ENCODE results near the gene LIN7C. TPM values are rescaled to one million over a fixed set of nuclear protein-coding genes. Genes with fewer than 3 reads are reported as not detected.
A peak's percentile ranks its signal among the peaks of the same experiment; 100 is the strongest.
"Not testable (repeated sequence)": the region's sequence is repeated elsewhere in the genome, so short reads cannot be mapped to it uniquely, and the experiment has no call there.

Gene LIN7C
- polyA plus RNA-seq, 4 donors: 7.3 to 29.1 (median 11.3) TPM

DNA sequence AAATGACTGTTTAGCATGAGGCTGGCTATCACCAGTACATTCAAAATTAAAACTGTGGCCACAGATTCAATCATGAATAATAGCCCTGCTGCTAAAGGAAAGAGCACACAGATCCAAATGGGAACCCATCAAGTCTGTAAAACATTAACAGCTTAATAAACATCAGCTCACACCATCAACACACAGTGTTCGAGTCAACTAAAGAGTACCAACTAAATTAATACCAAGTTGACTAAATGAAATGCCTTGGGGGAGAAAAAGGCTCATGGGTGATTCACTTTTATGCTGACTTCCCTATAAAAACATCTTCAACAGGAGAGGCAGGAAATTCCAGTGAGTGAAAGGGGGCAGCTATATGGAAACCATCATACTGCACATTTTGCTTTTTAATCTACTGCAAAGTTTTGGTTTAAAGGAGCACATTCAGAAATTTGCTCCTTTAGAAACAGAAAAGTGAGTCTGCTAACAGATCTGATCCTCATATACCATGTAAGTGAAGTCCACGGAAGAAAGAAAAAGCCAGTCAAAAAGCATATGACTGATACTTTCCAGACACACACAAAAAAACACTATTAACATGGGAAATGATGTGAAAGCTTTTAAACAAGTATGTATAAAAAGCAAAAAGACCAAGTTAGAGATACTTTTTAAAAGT lies 50.3 kb downstream of the LIN7C start:
- H3K27ac ChIP-seq (ENCODE audit: low read depth in 1 of 3, low read length in 2 of 3): no peak overlapping the region
- no peaks in the 10 kb centered on the region for H3K27me3 ChIP-seq (ENCODE audit: control insufficient read depth in 3 of 3, insufficient read depth in 3 of 3, low read length in 3 of 3)
- H3K4me3 ChIP-seq (ENCODE audit: low read depth in 1 of 3, low read length in 3 of 3): no peak overlapping the region
- FAIRE-seq: no peak
- H3K4me1 ChIP-seq (ENCODE audit: control insufficient read depth in 3 of 3, insufficient read depth in 2 of 3, low read depth in 1 of 3, low read length in 2 of 3): peaks cover 0 to 20% (median 3%) of the 10 kb centered on the region in 3 donors
- 16 to 49% (median 48%) methylated on average over 2 of the region's 2 CpGs for WGBS, 3 donors
- peak; percentile 38 to 39 for DNase-seq
- H3K9me3 ChIP-seq (ENCODE audit: control insufficient read depth in 2 of 2, insufficient read depth in 1 of 2, low read depth in 1 of 2, low read length in 1 of 2): no peaks in the 10 kb centered on the region
- H3K36me3 ChIP-seq (ENCODE audit: control insufficient read depth in 3 of 3, insufficient read depth in 2 of 3, low read depth in 1 of 3, low read length in 3 of 3): peaks cover 0 to 3% (median 0%) of the 10 kb centered on the region in 3 donors

DNA sequence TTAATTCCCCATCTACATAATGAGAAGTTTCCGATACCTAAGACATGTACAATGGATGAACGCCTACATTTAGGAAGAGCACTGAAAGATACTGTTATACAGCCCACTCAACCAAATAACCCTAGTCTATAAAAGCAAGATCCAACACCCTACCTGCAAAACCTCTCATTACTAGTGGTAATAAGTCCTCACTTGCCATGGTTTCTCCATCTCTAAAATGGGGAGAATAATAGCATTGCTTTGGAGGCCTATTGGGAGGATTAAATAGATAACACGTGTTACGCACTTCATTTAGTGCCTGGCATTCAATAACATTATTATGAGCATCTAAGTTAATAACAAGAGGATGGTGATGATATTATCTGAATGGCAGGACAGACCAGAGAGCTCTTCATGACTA lies 50.9 kb downstream of the LIN7C start:
- WGBS, 3 donors: 68 to 85% (median 82%) methylated on average over 4 of the region's 4 CpGs
- peaks cover 0 to 22% (median 3%) of the 10 kb centered on the region in 3 donors for H3K4me1 ChIP-seq (ENCODE audit: control insufficient read depth in 3 of 3, insufficient read depth in 2 of 3, low read depth in 1 of 3, low read length in 2 of 3)
- peaks cover 0 to 3% (median 0%) of the 10 kb centered on the region in 3 donors for H3K36me3 ChIP-seq (ENCODE audit: control insufficient read depth in 3 of 3, insufficient read depth in 2 of 3, low read depth in 1 of 3, low read length in 3 of 3)
- no peaks in the 10 kb centered on the region for H3K9me3 ChIP-seq (ENCODE audit: control insufficient read depth in 2 of 2, insufficient read depth in 1 of 2, low read depth in 1 of 2, low read length in 1 of 2)
- no peak for FAIRE-seq
- H3K4me3 ChIP-seq (ENCODE audit: low read depth in 1 of 3, low read length in 3 of 3): no peak overlapping the region
- H3K27me3 ChIP-seq (ENCODE audit: control insufficient read depth in 3 of 3, insufficient read depth in 3 of 3, low read length in 3 of 3): no peaks in the 10 kb centered on the region
- H3K27ac ChIP-seq (ENCODE audit: low read depth in 1 of 3, low read length in 2 of 3): no peak overlapping the region
- DNase-seq: no peak

DNA sequence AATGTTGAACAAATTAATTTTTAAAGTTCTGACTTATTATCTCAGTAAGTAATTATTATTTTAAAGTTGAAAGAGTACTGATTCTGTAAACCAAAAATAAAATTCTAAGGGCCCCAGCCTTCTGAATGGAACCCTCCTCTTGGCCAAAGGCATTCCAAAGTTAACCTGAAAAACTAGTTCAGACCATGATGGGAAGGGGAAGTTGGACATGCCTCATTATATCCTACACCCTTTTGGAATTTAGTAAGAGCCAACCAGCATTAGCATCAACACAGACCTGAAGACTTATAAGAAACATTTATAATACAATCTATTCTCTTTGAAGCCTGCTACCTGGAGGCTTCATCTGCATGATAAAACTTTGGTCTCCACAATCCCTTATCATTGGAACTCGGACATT lies 52.9 kb downstream of the LIN7C start:
- no peak for FAIRE-seq
- Histone ChIP-seq H3K4me1 (ENCODE audit: control insufficient read depth in 3 of 3, insufficient read depth in 2 of 3, low read depth in 1 of 3, low read length in 2 of 3) (peaks cover 0 to 22% (median 8%) of the 10 kb centered on the region in 3 donors), H3K27me3 (ENCODE audit: control insufficient read depth in 3 of 3, insufficient read depth in 3 of 3, low read length in 3 of 3) (no peaks in the 10 kb centered on the region), H3K36me3 (ENCODE audit: control insufficient read depth in 3 of 3, insufficient read depth in 2 of 3, low read depth in 1 of 3, low read length in 3 of 3) (peaks cover 0 to 3% (median 0%) of the 10 kb centered on the region in 3 donors), H3K27ac (ENCODE audit: low read depth in 1 of 3, low read length in 2 of 3) (no peak overlapping the region), H3K4me3 (ENCODE audit: low read depth in 1 of 3, low read length in 3 of 3) (no peak overlapping the region), H3K9me3 (ENCODE audit: control insufficient read depth in 2 of 2, insufficient read depth in 1 of 2, low read depth in 1 of 2, low read length in 1 of 2) (no peaks in the 10 kb centered on the region)
- no peak for DNase-seq
- 52 to 73% (median 63%) methylated on average over 1 of the region's 1 CpG for WGBS, 3 donors

- Histone ChIP-seq H3K9me3 (ENCODE audit: control insufficient read depth in 2 of 2, insufficient read depth in 1 of 2, low read depth in 1 of 2, low read length in 1 of 2) (no peaks in the 10 kb centered on the region), H3K27ac (ENCODE audit: low read depth in 1 of 3, low read length in 2 of 3) (peak overlapping the region; percentile 29 to 55 (median 33)), H3K36me3 (ENCODE audit: control insufficient read depth in 3 of 3, insufficient read depth in 2 of 3, low read depth in 1 of 3, low read length in 3 of 3) (no peaks in the 10 kb centered on the region), H3K27me3 (ENCODE audit: control insufficient read depth in 3 of 3, insufficient read depth in 3 of 3, low read length in 3 of 3) (no peaks in the 10 kb centered on the region), H3K4me1 (ENCODE audit: control insufficient read depth in 3 of 3, insufficient read depth in 2 of 3, low read depth in 1 of 3, low read length in 2 of 3) (peaks cover 0 to 22% (median 8%) of the 10 kb centered on the region in 3 donors), H3K4me3 (ENCODE audit: low read depth in 1 of 3, low read length in 3 of 3) (no peak overlapping the region)
- 82 to 84% (median 83%) methylated on average over 3 of the region's 3 CpGs for WGBS, 3 donors
- no peak for DNase-seq
- no peak for FAIRE-seq
Measured at GRCh38 chr11:27452147-27452546, 54.4 kb downstream of the LIN7C start.

GRCh38 chr11:27451244-27451965 lies 55.2 kb downstream of the LIN7C start:
- DNase-seq (peak; percentile 64 to 65), FAIRE-seq (peak; percentile 15)
- no peaks in the 10 kb centered on the region for H3K9me3 ChIP-seq (ENCODE audit: control insufficient read depth in 2 of 2, insufficient read depth in 1 of 2, low read depth in 1 of 2, low read length in 1 of 2)
- peaks cover 0 to 21% (median 8%) of the 10 kb centered on the region in 3 donors for H3K4me1 ChIP-seq (ENCODE audit: control insufficient read depth in 3 of 3, insufficient read depth in 2 of 3, low read depth in 1 of 3, low read length in 2 of 3)
- WGBS, 3 donors: 78 to 92% (median 88%) methylated on average over 1 of the region's 1 CpG
- no peaks in the 10 kb centered on the region for H3K27me3 ChIP-seq (ENCODE audit: control insufficient read depth in 3 of 3, insufficient read depth in 3 of 3, low read length in 3 of 3)
- no peak overlapping the region for H3K4me3 ChIP-seq (ENCODE audit: low read depth in 1 of 3, low read length in 3 of 3)
- no peaks in the 10 kb centered on the region for H3K36me3 ChIP-seq (ENCODE audit: control insufficient read depth in 3 of 3, insufficient read depth in 2 of 3, low read depth in 1 of 3, low read length in 3 of 3)
- H3K27ac ChIP-seq (ENCODE audit: low read depth in 1 of 3, low read length in 2 of 3): peak overlapping the region in 2 of 3 donors; percentile 34 to 55

DNA sequence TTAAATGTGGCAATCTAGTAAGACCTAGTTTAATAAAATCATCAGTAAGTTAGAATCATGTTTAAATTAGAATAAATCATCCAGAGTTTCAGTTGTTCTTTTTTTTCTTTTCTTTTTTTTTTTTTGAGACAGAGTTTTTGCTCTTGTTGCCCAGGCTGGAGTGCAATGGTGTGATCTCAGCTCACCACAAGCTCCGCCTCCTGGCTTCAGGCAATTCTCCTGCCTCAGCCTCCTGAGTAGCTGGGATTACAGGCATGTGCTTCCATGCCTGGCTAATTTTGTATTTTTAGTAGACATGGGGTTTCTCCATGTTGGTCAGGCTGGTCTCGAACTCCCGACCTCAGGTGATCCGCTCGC lies 58.4 kb downstream of the LIN7C start:
- not testable (repeated sequence) for DNase-seq; H3K9me3 ChIP-seq (ENCODE audit: control insufficient read depth in 2 of 2, insufficient read depth in 1 of 2, low read depth in 1 of 2, low read length in 1 of 2); H3K4me3 ChIP-seq (ENCODE audit: low read depth in 1 of 3, low read length in 3 of 3); H3K36me3 ChIP-seq (ENCODE audit: control insufficient read depth in 3 of 3, insufficient read depth in 2 of 3, low read depth in 1 of 3, low read length in 3 of 3); H3K27ac ChIP-seq (ENCODE audit: low read depth in 1 of 3, low read length in 2 of 3); H3K27me3 ChIP-seq (ENCODE audit: control insufficient read depth in 3 of 3, insufficient read depth in 3 of 3, low read length in 3 of 3); FAIRE-seq
- H3K4me1 ChIP-seq (ENCODE audit: control insufficient read depth in 3 of 3, insufficient read depth in 2 of 3, low read depth in 1 of 3, low read length in 2 of 3): peaks cover 0 to 14% (median 5%) of the 10 kb centered on the region in 3 donors
- 94 to 99% (median 97%) methylated on average over 5 of the region's 5 CpGs for WGBS, 3 donors

- H3K9me3 ChIP-seq (ENCODE audit: control insufficient read depth in 2 of 2, insufficient read depth in 1 of 2, low read depth in 1 of 2, low read length in 1 of 2): no peaks in the 10 kb centered on the region
- no peak overlapping the region for H3K4me3 ChIP-seq (ENCODE audit: low read depth in 1 of 3, low read length in 3 of 3)
- H3K36me3 ChIP-seq (ENCODE audit: control insufficient read depth in 3 of 3, insufficient read depth in 2 of 3, low read depth in 1 of 3, low read length in 3 of 3): no peaks in the 10 kb centered on the region
- FAIRE-seq: no peak
- 82 to 89% (median 86%) methylated on average over 5 of the region's 5 CpGs for WGBS, 3 donors
- H3K27me3 ChIP-seq (ENCODE audit: control insufficient read depth in 3 of 3, insufficient read depth in 3 of 3, low read length in 3 of 3): no peaks in the 10 kb centered on the region
- H3K27ac ChIP-seq (ENCODE audit: low read depth in 1 of 3, low read length in 2 of 3): no peak overlapping the region
- H3K4me1 ChIP-seq (ENCODE audit: control insufficient read depth in 3 of 3, insufficient read depth in 2 of 3, low read depth in 1 of 3, low read length in 2 of 3): peaks cover 0 to 14% (median 5%) of the 10 kb centered on the region in 3 donors
- DNase-seq: no peak
Measured at GRCh38 chr11:27447288-27448183, 59.0 kb downstream of the LIN7C start.

DNA sequence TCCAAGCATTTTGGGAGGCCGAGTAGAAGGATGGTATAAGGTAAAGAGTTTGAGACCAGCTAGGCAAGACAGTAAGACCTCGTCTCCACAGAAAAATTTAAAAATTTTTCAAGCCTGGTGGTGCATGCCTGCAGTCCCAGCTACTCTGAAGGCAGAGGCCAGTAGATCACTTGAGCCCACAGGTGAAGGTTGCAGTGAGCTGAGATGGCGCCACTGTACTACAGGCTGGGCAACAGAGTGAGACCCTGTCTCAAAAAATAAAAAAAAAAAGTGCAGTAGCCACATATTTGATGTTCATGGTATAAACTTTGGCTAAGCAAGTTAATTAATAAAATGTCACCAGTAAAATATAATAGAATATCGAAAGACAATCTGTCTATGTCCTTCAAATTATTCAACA lies 60.9 kb downstream of the LIN7C start:
- H3K4me1 ChIP-seq (ENCODE audit: control insufficient read depth in 3 of 3, insufficient read depth in 2 of 3, low read depth in 1 of 3, low read length in 2 of 3): peaks cover 0 to 5% (median 2%) of the 10 kb centered on the region in 3 donors
- no peak overlapping the region for H3K4me3 ChIP-seq (ENCODE audit: low read depth in 1 of 3, low read length in 3 of 3)
- no peaks in the 10 kb centered on the region for H3K9me3 ChIP-seq (ENCODE audit: control insufficient read depth in 2 of 2, insufficient read depth in 1 of 2, low read depth in 1 of 2, low read length in 1 of 2)
- H3K27ac ChIP-seq (ENCODE audit: low read depth in 1 of 3, low read length in 2 of 3): no peak overlapping the region
- H3K27me3 ChIP-seq (ENCODE audit: control insufficient read depth in 3 of 3, insufficient read depth in 3 of 3, low read length in 3 of 3): no peaks in the 10 kb centered on the region
- DNase-seq (no peak), FAIRE-seq (no peak)
- no peaks in the 10 kb centered on the region for H3K36me3 ChIP-seq (ENCODE audit: control insufficient read depth in 3 of 3, insufficient read depth in 2 of 3, low read depth in 1 of 3, low read length in 3 of 3)
- 83 to 95% (median 93%) methylated on average over 4 of the region's 4 CpGs for WGBS, 3 donors
